Measurements from ENCODE around the gene NUMA1.

DNA sequence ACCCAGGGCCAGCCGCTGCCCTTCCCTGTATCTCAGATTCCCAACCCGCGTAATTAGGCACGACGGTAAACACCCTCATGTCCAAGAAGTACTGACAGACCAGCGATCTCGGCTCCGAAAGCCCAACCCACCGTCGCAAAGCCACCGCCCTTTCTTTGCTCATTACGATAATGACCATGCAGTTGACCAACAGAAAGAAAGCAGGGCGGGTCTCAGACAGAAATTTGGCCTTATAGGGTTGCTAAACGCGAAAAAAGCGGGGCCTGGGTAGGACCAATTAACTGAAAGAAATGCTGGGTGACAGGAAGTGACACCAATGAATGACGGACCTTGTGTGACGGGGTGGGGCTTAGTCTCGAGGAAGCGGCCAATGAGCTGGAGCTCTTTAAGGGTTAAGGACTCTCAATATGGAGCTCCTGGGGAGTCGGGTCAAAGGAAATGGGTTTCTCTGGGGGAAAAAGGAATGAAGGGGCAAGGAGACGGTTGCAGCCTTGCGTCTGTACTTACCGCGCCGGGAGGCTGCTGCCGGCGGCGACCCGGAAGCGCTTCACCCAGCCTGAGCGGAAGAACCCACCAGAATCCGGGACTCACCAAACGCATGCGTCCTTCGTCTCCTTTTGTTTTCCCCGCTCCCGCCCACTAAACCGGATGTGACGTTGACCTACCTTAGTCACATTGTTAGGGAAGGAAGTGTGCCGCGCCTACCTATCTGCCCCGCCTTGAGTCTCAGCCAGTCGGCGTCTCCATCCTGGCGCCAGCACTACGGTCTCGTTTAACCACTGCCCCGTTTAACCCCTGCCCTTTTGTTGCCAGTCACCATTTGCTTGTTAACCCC lies 32.0 kb upstream of the NUMA1 start, which contains the start of gene ANAPC15:
- TF ChIP-seq CTCF (IDR thresholded peaks at IDR 0.05) (peak in 1 of 6 experiments; percentile 10), POLR2A (IDR thresholded peaks at IDR 0.05) (peak; percentile 82 to 99)
